GM21825 (cell line): ENCODE data around the gene DCDC2.
"Not testable (repeated sequence)": the region's sequence is repeated elsewhere in the genome, so short reads cannot be mapped to it uniquely, and the experiment has no call there.

Experiments
- ATAC-seq: cut with Tn5 transposase; IDR thresholded peaks from one replicate; pipeline ENCODE4 v1.9.1; 2021; ENCODE audit warnings: mild to moderate bottlenecking, moderate library complexity; ENCODE audit not compliant: unreplicated experiment

The DCDC2 gene

GRCh38 chr6:24381476-24382219 is 23.8 kb upstream of the DCDC2 start:
- ATAC-seq = no peak

- no peak for ATAC-seq
Observed at GRCh38 chr6:24378473-24379097, 20.7 kb upstream of the DCDC2 start.

- ATAC-seq = no peak
Observed at GRCh38 chr6:24376871-24377270, 19.0 kb upstream of the DCDC2 start.

- no peak for ATAC-seq
Observed at GRCh38 chr6:24374612-24375011, 16.8 kb upstream of the DCDC2 start.

GRCh38 chr6:24365103-24365633 is 7.3 kb upstream of the DCDC2 start:
- not testable (repeated sequence) for ATAC-seq

GRCh38 chr6:24362363-24362762 is 4.5 kb upstream of the DCDC2 start:
- not testable (repeated sequence) for ATAC-seq

GRCh38 chr6:24359640-24360454 is 2.0 kb upstream of the DCDC2 start:
- ATAC-seq = peak; percentile 88

- ATAC-seq = no peak
Observed at GRCh38 chr6:24358219-24358821, 461 bp upstream of the DCDC2 start.

GRCh38 chr6:24356310-24356973 is 1.4 kb downstream of the DCDC2 start:
- ATAC-seq = no peak

GRCh38 chr6:24355393-24355792 is 2.5 kb downstream of the DCDC2 start:
- ATAC-seq = no peak

- no peak for ATAC-seq
Observed at GRCh38 chr6:24353861-24354260, 4.0 kb downstream of the DCDC2 start.

- no peak for ATAC-seq
Observed at GRCh38 chr6:24352434-24352833, 5.4 kb downstream of the DCDC2 start.

GRCh38 chr6:24344976-24345375 is 12.9 kb downstream of the DCDC2 start:
- ATAC-seq = no peak

- ATAC-seq = no peak
Observed at GRCh38 chr6:24340998-24341938, 16.6 kb downstream of the DCDC2 start.

GRCh38 chr6:24339932-24340331 is 17.9 kb downstream of the DCDC2 start:
- no peak for ATAC-seq

GRCh38 chr6:24334285-24334684 is 23.6 kb downstream of the DCDC2 start:
- no peak for ATAC-seq

- ATAC-seq = no peak
Observed at GRCh38 chr6:24332317-24332716, 25.5 kb downstream of the DCDC2 start.

- ATAC-seq = no peak
Observed at GRCh38 chr6:24330137-24330732, 27.6 kb downstream of the DCDC2 start.

GRCh38 chr6:24329451-24329850 is 28.4 kb downstream of the DCDC2 start:
- ATAC-seq = no peak
